SK-N-SH (cell line): ENCODE measurements around the gene FBXL22. TPM values are rescaled to one million over a fixed set of nuclear protein-coding genes. Genes with fewer than 3 reads are reported as not detected.

ENCODE experiments used
- CTCF ChIA-PET: fragments of 300-600, 350-600 bp; formaldehyde crosslinking; extraction: SDS; loops from one replicate; lab custom pipeline; 2021; lab: Yijun Ruan, JAX
- POLR2A ChIA-PET: fragments of 350-600 bp; sonication (Branson Sonifier 250); formaldehyde crosslinking; extraction: SDS; loops from one replicate; lab custom pipeline; 2020; ENCODE audit warnings: antibody characterized with exemption, inconsistent platforms; lab: Yijun Ruan, JAX
- DNase-seq: peaks from one replicate; pipeline ENCODE4 v3.0.0; 2012
- H2AFZ ChIP-seq: fragments of 200-600 bp; sonication (generic); 2 replicates; pipeline ENCODE4 v1.8.1; 2016; ENCODE audit warnings: antibody characterized with exemption, mild to moderate bottlenecking, low read depth
- H3F3A ChIP-seq: fragments of 200-600 bp; sonication (generic); replicated peaks from 2 replicates; pipeline ENCODE3; 2016; ENCODE audit warnings: antibody characterized with exemption, mild to moderate bottlenecking; ENCODE audit not compliant: insufficient read depth
- H3K27ac ChIP-seq, 2 experiments: fragments of 200-500 bp in 1 of 2; fragments of 200-600 bp in 1 of 2; sonication (Bioruptor generic) in 1 of 2; sonication (generic), shearing (Covaris generic) in 1 of 2; 2 replicates each; pipeline versions ENCODE4 v1.5.1 to v1.6.1; 2014 to 2016; ENCODE audit warnings: low read depth in 2 of 2, inconsistent platforms in 1 of 2, low read length in 1 of 2, mild to moderate bottlenecking in 1 of 2, mixed read lengths in 1 of 2
- H3K27me3 ChIP-seq: fragments of 200-600 bp; sonication (generic), shearing (Covaris generic); 2 replicates; pipeline ENCODE4 v1.6.1; 2016; ENCODE audit warnings: mixed run types; ENCODE audit not compliant: insufficient read depth
- H3K36me3 ChIP-seq, 2 experiments: fragments of 200-500 bp in 1 of 2; fragments of 200-600 bp in 1 of 2; sonication (Bioruptor generic) in 1 of 2; sonication (generic) in 1 of 2; replicated peaks in 1 of 2; 2 replicates each; pipeline versions ENCODE3 to v1.5.1; 2014 to 2016; ENCODE audit warnings: low read length in 1 of 2, mild to moderate bottlenecking in 1 of 2; ENCODE audit not compliant: insufficient read depth in 2 of 2, control insufficient read depth in 1 of 2
- H3K4me1 ChIP-seq, 2 experiments: fragments of 200-500 bp in 1 of 2; fragments of 200-600 bp in 1 of 2; sonication (Bioruptor generic) in 1 of 2; sonication (generic), shearing (Covaris generic) in 1 of 2; 2 replicates each; pipeline versions ENCODE4 v1.5.1 to v1.6.1; 2014 to 2016; ENCODE audit warnings: low read depth in 1 of 2, low read length in 1 of 2, mixed run types in 1 of 2; ENCODE audit not compliant: insufficient read depth in 2 of 2, control insufficient read depth in 1 of 2
- H3K4me2 ChIP-seq: fragments of 200-600 bp; sonication (generic), shearing (Covaris generic); 2 replicates; pipeline ENCODE4 v1.6.1; 2017; ENCODE audit warnings: mixed run types
- H3K4me3 ChIP-seq, 2 experiments: fragments of 200-500 bp in 1 of 2; fragments of 200-600 bp in 1 of 2; sonication (Bioruptor generic) in 1 of 2; sonication (generic), shearing (Covaris generic) in 1 of 2; 2 replicates each; pipeline versions ENCODE4 v1.5.1 to v1.8.1; 2014 to 2016; ENCODE audit warnings: low read depth in 2 of 2, inconsistent platforms in 1 of 2, low read length in 1 of 2, mild to moderate bottlenecking in 1 of 2, mixed read lengths in 1 of 2, moderate library complexity in 1 of 2
- H3K79me2 ChIP-seq: fragments of 200-600 bp; sonication (generic); 2 replicates; pipeline ENCODE4 v1.8.1; 2017; ENCODE audit warnings: mild to moderate bottlenecking; ENCODE audit not compliant: insufficient read depth
- H3K9ac ChIP-seq: fragments of 200-600 bp; sonication (generic); 2 replicates; pipeline ENCODE4 v1.6.1; 2017; ENCODE audit warnings: mixed run types
- H3K9me2 ChIP-seq: fragments of 200-600 bp; sonication (generic); 2 replicates; pipeline ENCODE4 v1.6.1; 2017; ENCODE audit warnings: mixed run types
- H3K9me3 ChIP-seq: fragments of 200-600 bp; sonication (generic); 2 replicates; pipeline ENCODE4 v1.6.1; 2017; ENCODE audit warnings: mixed run types, mild to moderate bottlenecking, moderate library complexity
- H4K20me1 ChIP-seq: fragments of 200-600 bp; sonication (generic); 2 replicates; pipeline ENCODE4 v1.6.1; 2017; ENCODE audit warnings: mild to moderate bottlenecking, mixed run types; ENCODE audit not compliant: insufficient read depth
- CHD2 ChIP-seq: fragments of 150-350 bp; IDR thresholded peaks from 2 replicates; pipeline ENCODE4 v1.6.1; 2018; ENCODE audit warnings: low read length; ENCODE audit not compliant: partially characterized antibody
- CTCF ChIP-seq: fragments of 200-600 bp; sonication (generic); IDR thresholded peaks from 2 replicates; pipeline ENCODE4 v1.6.1; 2017; ENCODE audit warnings: antibody characterized with exemption, mild to moderate bottlenecking, moderate library complexity
- GABPA ChIP-seq: IDR thresholded peaks from 2 replicates; pipeline ENCODE4 v1.4.0; 2012; ENCODE audit warnings: low read depth, mild to moderate bottlenecking
- RAD21 ChIP-seq: IDR thresholded peaks from 2 replicates; pipeline ENCODE4 v1.6.1; 2012; ENCODE audit warnings: mild to moderate bottlenecking, low read length
- RXRA ChIP-seq: IDR thresholded peaks from 2 replicates; pipeline ENCODE4 v1.4.0; 2012; ENCODE audit warnings: low read depth, mild to moderate bottlenecking, borderline replicate concordance
- USF2 ChIP-seq: fragments of 150-350 bp; IDR thresholded peaks from 2 replicates; pipeline ENCODE4 v1.6.1; 2017; ENCODE audit warnings: antibody characterized with exemption, low read length, low read depth, borderline replicate concordance
- WGBS: methylation state at CpG from one replicate; pipeline ENCODE4 v1.1.6; 2017; ENCODE audit warnings: low lambda C conversion rate; 5-methylcytosine and 5-hydroxymethylcytosine counted together
- polyA plus RNA-seq, 3 experiments: library from polyadenylated mRNA; depleted of rRNA; stranded (reverse); fragments of >200 nt; gene quantifications; 2 replicates each; pipeline ENCODE4 v1.2.3, GENCODE V29; 2012

FBXL22 gene
- polyA plus RNA-seq, 1 of the 3 experiments (the other 2 are of a cell fraction) = 0.10 TPM

DNA sequence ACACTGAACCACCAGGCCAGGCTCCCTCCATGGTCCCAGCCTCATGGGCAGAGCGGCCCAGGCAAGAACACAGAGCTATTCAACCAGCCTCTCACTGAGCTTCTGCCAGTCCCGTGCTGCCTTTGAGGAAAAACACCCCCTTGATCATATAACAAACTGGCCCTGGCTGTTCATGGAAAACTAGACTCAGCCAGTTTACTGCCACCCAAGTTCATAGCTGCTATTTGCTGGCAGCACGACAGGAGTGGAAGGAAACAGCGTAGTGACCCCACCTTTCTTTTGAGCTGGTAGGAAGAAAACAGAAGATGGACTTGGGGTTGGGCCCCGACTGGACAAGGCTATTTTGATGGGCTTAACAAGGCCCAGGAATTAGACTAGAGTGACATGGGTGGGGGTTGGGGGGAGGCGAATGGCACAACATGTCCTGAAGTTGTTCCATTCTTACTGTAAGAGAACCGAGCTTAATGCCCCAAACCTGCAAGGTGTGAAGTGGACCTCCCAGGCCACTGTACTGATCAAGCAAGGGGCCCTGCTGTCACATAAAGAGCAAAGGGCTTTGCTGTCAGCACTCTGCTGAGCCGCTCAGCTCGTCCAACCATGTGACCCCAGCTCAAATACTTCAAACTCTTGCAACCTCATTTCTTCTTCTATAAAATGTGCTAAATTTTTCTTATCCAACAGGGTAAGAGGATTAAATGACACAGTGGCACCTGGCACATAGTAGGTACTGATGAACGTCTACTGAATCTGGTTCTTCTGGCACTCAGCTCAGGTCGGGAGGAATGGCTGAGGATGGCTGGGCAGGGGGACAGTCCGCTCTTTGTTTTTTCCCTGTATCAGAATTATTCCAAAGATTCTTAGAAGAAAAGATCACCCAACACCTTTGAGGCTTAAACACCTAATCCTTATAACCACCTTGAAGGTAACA is 1.6 kb downstream of the FBXL22 start:
- Histone ChIP-seq H3K4me1 (peaks cover 6 to 9% of the 10 kb centered on the region in 2 experiments; a peak in 2 of 4 replicates), H3K27me3 (no peaks in the 10 kb centered on the region), H3K9me2 (no peaks in the 10 kb centered on the region), H3K79me2 (no peaks in the 10 kb centered on the region), H3F3A (peaks cover 4% of the 10 kb centered on the region), H2AFZ (no peak overlapping the region), H4K20me1 (no peaks in the 10 kb centered on the region), H3K4me3 (no peak overlapping the region), H3K9ac (no peak overlapping the region), H3K27ac (no peak overlapping the region), H3K4me2 (no peak overlapping the region)
- CTCF ChIA-PET = interaction anchor here (0.7 to 3.0 kb wide), 8 partner anchors 9 to 469 kb away, joined by 3 to 17 read pairs (median 3); no protein-coding TSS in a partner anchor
- peak; percentile 16 for DNase-seq
- 92% methylated on average over 11 of the region's 12 CpGs for WGBS
- no peak for TF ChIP-seq CHD2
- TF ChIP-seq USF2 = no peak
- TF ChIP-seq, all 33 proteins: peak for 0
- POLR2A ChIA-PET = interaction anchor here (0.5 kb wide), 1 partner anchor 463 kb away, joined by 5 read pairs; no protein-coding TSS in a partner anchor
- Histone ChIP-seq H3K36me3 (peaks cover 4 to 10% of the 10 kb centered on the region in 2 experiments), H3K9me3 (no peaks in the 10 kb centered on the region)

GRCh38 chr15:63599401-63600000 is 2.3 kb downstream of the FBXL22 start:
- no peaks in the 10 kb centered on the region for H3K27me3 ChIP-seq
- CTCF ChIA-PET = interaction anchor here (0.8 to 3.2 kb wide), 9 partner anchors 10 to 468 kb away, joined by 3 to 22 read pairs (median 3); partner anchors contain the start of gene USP3
- POLR2A ChIA-PET = no interaction called here
- WGBS = 76% methylated on average over 13 of the region's 19 CpGs
- H3K79me2 ChIP-seq = no peaks in the 10 kb centered on the region
- peak; percentile 35 for DNase-seq
- H2AFZ ChIP-seq = no peak overlapping the region
- H3K36me3 ChIP-seq = peaks cover 0 to 5% of the 10 kb centered on the region in 2 experiments
- peaks cover 4% of the 10 kb centered on the region for H3F3A ChIP-seq
- peaks cover 6 to 9% of the 10 kb centered on the region in 2 experiments; a peak in 2 of 4 replicates for H3K4me1 ChIP-seq
- H4K20me1 ChIP-seq = no peaks in the 10 kb centered on the region
- H3K4me3 ChIP-seq = no peak overlapping the region
- no peak overlapping the region for H3K4me2 ChIP-seq
- no peaks in the 10 kb centered on the region for H3K9me3 ChIP-seq
- no peaks in the 10 kb centered on the region for H3K9me2 ChIP-seq
- no peak overlapping the region for H3K27ac ChIP-seq
- no peak for TF ChIP-seq RXRA
- TF ChIP-seq CTCF = peak; percentile 33; the same call in 1 of the 2 replicates
- peak; percentile 9; the same call in 1 of the 2 replicates for TF ChIP-seq RAD21
- TF ChIP-seq GABPA = no peak
- no peak overlapping the region for H3K9ac ChIP-seq
